NCI-H82 (cell line): ENCODE results near the gene KRT85.

Experiments
- DNase-seq: peaks from one replicate; lab custom pipeline; 2025; lab: John Stamatoyannopoulos, UW

The KRT85 gene

DNA sequence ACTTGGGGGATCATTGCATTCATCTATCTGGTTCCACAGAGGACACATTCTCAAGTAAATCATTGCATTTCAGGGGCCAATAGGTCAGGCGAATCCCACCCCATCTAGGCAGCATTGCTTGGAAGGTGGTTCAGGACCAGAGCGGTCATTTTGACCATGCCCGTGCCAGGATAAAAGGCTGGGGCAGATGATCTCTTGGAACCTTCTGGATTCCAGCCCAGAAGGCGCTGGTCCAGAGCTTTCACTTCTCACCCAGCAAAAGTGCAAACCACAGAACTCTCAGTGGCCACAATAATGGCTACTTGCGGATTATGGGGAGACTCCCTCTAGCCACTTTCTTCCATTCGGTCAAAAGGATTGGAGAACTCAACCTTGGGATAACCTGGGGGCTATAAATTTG is 595 bp upstream of the KRT85 start:
- DNase-seq: no peak

- no peak for DNase-seq
Measured at GRCh38 chr12:52364901-52365489, 2.3 kb downstream of the KRT85 start.

DNA sequence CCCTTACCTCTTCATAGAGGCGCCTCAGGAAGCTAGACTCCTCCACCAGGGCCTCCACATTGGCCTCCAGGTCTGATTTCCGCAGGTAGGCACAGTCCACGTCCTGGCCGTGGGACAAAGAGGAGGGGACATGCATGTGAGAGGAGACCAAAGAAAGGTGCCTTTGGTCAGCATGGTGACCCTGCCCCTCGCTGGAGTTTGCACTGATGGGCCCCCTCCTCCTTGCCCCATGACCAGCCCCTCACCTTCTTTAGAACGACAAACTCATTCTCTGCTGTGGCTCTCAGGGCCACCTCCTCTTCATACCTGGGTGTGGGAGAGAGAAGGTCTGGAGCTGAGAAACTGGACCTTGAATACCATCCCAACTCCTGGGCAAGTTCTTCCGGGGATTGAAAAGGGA is 3.2 kb downstream of the KRT85 start:
- no peak for DNase-seq

DNA sequence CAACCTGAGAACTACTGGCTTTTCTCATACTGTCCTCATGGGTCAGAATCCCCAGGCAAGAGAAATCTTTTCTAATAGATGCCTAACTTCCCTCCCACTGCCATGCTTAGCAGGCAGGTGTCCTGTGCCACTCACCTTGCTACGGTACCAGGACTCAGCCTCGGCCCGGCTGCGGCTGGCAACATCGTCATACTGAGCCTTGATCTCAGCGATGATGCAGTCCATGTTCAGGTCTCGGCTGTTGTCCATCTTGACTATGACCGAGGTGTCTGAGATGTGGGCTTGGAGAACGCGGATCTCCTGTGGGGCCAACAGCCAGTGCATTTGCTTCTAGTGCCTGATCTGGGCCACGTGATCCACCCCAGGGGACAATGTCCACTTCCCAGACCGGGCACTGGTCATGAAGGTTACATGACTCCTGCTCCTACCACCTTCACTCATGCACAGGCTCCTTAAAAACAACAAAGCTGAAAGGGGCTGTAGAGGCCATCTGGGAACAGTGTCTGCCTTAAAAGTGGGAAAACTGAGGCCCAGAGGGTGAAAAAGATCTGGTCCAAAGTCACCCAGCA is 4.1 kb downstream of the KRT85 start:
- DNase-seq: no peak

- DNase-seq: no peak
Measured at GRCh38 chr12:52362118-52362726, 5.1 kb downstream of the KRT85 start.

- DNase-seq: no peak
Measured at GRCh38 chr12:52361553-52361952, 5.7 kb downstream of the KRT85 start.

DNA sequence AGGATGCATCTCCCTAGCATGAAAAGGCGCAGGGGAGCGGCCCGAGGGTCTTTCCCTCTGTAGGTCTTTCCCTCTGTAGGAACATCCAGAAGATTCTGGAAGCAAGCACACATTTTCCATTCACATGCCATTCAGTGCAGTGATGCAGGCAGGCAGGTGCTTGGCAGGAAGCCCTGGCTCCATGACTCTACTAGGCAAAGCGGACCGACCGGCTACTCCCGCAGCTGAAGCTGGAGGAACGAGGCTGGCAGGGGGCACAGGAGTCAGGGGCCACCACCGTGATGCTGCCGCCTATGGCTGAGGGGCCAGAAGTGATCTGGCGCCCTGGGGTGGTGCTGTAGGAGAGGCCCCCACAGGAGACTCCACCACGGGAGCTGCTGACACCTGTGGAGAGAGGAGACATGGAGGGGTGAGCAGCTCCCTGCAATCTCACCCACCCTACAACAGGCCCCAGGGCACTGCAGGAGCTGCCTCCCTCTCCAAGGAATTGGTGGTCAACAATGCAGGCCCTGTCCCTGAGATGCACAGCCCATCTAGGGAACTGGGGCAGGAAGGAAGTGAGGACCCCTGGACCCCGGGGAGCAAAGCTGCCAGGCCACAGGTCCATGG is 6.5 kb downstream of the KRT85 start:
- no peak for DNase-seq

DNA sequence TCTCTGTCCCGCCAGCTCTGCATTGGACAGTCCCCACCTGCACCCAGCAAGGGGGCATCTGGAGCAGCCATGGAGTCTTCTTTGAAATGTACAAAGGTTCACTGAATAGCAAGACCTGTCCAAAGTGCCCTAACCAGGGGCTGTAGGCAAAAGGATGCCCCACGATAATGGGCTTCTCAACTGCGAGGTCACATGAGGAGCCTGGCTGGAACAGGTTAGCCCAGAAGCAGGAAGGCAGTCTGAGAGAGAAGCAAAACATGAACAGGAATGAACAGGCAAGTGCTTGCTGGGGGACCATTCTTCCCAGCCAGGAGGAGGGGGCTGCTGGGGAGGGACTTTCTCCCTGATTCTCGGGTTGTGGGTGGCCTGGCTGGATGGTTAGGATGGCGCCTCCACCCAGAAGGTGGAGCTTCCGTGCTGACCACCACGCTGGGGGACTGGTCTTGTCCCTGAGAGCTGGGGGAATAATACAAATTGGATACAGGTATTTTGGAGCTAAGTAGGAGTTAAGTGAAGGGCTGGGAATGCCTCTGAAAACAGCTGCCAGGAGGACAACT is 7.1 kb downstream of the KRT85 start:
- no peak for DNase-seq

GRCh38 chr12:52359621-52360061 is 7.6 kb downstream of the KRT85 start:
- DNase-seq: no peak

GRCh38 chr12:52358575-52359350 is 8.5 kb downstream of the KRT85 start:
- DNase-seq: no peak

DNA sequence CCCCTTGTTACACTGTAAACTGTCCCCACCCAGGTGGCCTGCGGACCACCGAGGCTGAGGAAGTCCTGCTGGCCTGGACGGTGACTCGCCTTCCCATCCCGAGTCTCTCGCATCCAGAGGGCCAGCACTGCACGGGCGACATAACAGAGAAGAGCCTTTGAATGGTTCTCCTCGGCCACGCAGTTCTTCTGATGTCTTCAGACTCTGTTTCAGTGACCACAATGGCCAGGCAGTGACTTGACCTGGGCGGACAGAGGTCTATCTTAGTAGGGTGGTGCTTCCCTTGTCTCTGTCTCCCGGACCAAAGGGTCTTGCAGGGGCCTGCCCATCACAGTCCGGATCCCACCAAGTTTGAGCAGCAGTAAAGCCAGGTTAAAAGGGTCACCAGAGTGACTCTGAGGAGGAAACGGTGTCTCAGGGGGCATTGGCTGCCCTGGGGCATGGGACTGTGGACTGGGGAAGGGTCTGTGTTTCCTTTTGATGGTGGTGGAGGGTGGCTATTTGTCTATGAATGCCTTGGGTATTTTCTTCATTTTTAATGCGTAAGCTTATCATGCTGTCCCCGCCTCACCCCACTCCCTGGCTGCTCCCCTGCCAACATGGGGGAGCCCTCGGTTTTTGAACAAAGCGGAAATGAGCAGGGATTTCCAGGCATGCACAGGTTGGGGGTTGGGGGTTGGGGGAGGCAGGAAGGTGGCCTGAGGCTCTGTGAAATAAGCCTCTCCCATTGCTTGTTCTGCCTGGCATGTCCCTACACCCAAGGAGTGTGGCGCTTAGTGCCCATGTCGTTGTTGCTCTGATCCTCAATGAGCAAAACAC is 10.3 kb downstream of the KRT85 start:
- no peak for DNase-seq

- DNase-seq: no peak
Measured at GRCh38 chr12:52356031-52356761, 11.1 kb downstream of the KRT85 start.

GRCh38 chr12:52355176-52355575 is 12.1 kb downstream of the KRT85 start:
- DNase-seq: no peak

DNA sequence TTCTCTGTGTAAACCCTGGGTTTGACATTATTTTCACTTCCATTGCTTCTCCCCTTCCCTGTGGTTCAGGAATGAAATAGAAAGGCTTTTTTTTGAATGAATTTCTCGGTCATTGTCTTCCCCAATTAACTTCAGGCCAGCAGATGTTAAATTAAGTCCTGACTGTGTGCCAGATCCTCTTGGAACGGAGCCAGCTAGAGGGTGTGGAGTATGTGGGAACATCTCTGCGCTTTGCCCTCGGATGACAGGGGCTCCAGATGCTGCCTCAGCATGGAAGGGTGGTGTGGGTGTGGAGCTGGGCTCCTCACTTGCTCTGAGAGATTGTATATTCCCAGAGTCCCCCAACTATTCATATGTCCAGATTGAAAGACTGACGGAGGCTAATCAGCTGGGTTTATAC is 13.1 kb downstream of the KRT85 start:
- peak; percentile 93 for DNase-seq

DNA sequence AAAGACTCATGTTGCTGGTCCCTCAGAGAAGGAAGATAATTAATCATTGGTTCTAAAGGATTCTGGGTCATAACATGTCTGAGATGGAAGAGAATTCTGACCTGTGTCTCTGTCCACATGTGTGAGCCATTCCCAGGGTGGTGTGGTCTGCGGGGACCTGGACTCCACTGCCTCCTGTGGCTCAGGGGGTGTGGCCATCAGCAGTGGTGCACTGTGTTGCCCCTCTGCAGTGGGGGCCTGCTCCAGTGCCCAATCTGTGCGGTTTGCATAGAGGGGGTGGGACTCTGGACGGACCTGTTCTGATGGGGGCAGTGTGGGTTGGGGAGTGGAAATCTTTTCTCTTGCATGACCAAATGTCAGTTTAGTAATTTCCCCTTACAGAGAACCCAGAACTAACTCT is 13.5 kb downstream of the KRT85 start:
- peak; percentile 52 for DNase-seq

DNA sequence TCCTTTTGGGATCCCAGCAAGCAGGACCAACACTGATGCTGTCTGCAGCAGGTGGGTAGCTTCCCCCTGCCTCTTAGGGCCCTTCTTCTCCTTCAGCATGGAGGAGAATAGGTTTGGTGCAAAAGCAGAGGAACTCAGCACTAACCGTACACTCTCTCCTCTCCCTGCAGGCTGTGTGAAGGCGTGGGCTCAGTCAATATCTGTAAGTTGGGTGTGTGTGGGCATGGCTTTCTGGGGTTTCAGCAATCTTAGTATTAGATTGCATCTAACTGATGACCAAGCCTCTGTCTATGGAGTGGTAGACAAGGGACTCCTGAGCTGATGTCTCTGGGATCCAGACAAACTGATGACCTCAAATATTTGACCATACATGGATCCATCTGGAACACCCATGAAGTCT is 14.3 kb downstream of the KRT85 start:
- no peak for DNase-seq

- peak; percentile 79 for DNase-seq
Measured at GRCh38 chr12:52351196-52352059, 15.9 kb downstream of the KRT85 start.

- DNase-seq: no peak
Measured at GRCh38 chr12:52350786-52351185, 16.5 kb downstream of the KRT85 start.

DNA sequence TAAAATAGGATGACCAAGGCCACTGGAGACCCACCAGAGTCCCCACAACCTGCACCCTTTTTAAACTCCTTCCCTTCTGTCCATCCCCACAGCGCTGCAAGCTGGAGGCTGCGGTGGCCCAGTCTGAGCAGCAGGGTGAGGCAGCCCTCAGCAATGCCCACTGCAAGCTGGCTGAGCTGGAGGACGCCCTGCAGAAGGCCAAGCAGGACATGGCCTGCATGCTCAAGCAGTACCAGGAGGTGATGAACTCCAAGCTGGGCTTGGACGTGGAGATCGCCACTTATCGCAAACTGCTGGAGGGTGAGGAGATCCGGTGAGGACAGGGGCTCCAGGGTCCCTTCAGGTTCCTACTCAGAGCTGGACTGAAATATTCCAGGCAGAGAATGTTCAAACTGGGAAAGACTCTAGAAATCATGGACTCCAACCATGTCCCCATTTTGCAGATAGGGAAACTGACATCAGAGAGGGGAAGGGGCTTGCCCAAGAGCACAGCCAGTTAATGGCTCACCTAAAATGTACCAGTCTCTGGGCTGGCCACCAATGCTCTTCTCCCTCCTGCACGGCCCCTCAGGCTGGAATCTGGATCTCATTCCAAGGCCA is 17.2 kb downstream of the KRT85 start:
- no peak for DNase-seq
